Activated naive CD4-positive, alpha-beta T cell treated with anti-CD3 and anti-CD28 coated beads, Interleukin-2, amount 50 U/mL, for 24 hours (primary cell): ENCODE measurements around the gene BTNL9.
A peak's percentile ranks its signal among the peaks of the same experiment; 100 is the strongest.
"Not testable (repeated sequence)": the region's sequence is repeated elsewhere in the genome, so short reads cannot be mapped to it uniquely, and the experiment has no call there.

Source experiments
- H3K27ac Mint-ChIP-seq: one replicate; pipeline ENCODE4 v1.8.0; 2021; ENCODE audit warnings: mild to moderate bottlenecking, mixed read lengths
- H3K27me3 Mint-ChIP-seq: one replicate; pipeline ENCODE4 v1.8.0; 2021; ENCODE audit warnings: mixed read lengths
- H3K36me3 Mint-ChIP-seq: one replicate; pipeline ENCODE4 v1.8.0; 2021; ENCODE audit warnings: mixed read lengths
- H3K4me1 Mint-ChIP-seq: one replicate; pipeline ENCODE4 v1.8.0; 2021; ENCODE audit warnings: mixed read lengths
- H3K4me3 Mint-ChIP-seq: one replicate; pipeline ENCODE4 v1.8.0; 2021; ENCODE audit warnings: mild to moderate bottlenecking, mixed read lengths
- H3K9me3 Mint-ChIP-seq: one replicate; pipeline ENCODE4 v1.8.0; 2021; ENCODE audit warnings: mixed read lengths

The BTNL9 gene

GRCh38 chr5:181098762-181099601 lies 58.9 kb downstream of the BTNL9 start:
- H3K9me3 Mint-ChIP-seq = no peaks in the 10 kb centered on the region
- peaks cover 21% of the 10 kb centered on the region for H3K27me3 Mint-ChIP-seq
- peaks cover 12% of the 10 kb centered on the region for H3K4me1 Mint-ChIP-seq
- no peak overlapping the region for H3K4me3 Mint-ChIP-seq
- H3K36me3 Mint-ChIP-seq = no peaks in the 10 kb centered on the region
- no peak overlapping the region for H3K27ac Mint-ChIP-seq

GRCh38 chr5:181099602-181100086 lies 59.6 kb downstream of the BTNL9 start:
- H3K27ac Mint-ChIP-seq = no peak overlapping the region
- no peaks in the 10 kb centered on the region for H3K9me3 Mint-ChIP-seq
- H3K27me3 Mint-ChIP-seq = peaks cover 28% of the 10 kb centered on the region
- H3K4me1 Mint-ChIP-seq = peaks cover 18% of the 10 kb centered on the region
- H3K36me3 Mint-ChIP-seq = no peaks in the 10 kb centered on the region
- peak overlapping the region; percentile 49 for H3K4me3 Mint-ChIP-seq

- H3K27me3 Mint-ChIP-seq = peaks cover 28% of the 10 kb centered on the region
- no peaks in the 10 kb centered on the region for H3K9me3 Mint-ChIP-seq
- peaks cover 20% of the 10 kb centered on the region for H3K4me1 Mint-ChIP-seq
- H3K27ac Mint-ChIP-seq = no peak overlapping the region
- no peaks in the 10 kb centered on the region for H3K36me3 Mint-ChIP-seq
- H3K4me3 Mint-ChIP-seq = peak overlapping the region; percentile 51
Observed at GRCh38 chr5:181100121-181100875, 60.2 kb downstream of the BTNL9 start.

- H3K9me3 Mint-ChIP-seq, H3K36me3 Mint-ChIP-seq, H3K27ac Mint-ChIP-seq, H3K4me3 Mint-ChIP-seq: not testable (repeated sequence)
- Mint-ChIP-seq H3K27me3 (peaks cover 33% of the 10 kb centered on the region), H3K4me1 (peaks cover 24% of the 10 kb centered on the region)
Observed at GRCh38 chr5:181101030-181101641, 61.1 kb downstream of the BTNL9 start.

GRCh38 chr5:181101930-181102674 lies 62.0 kb downstream of the BTNL9 start:
- Mint-ChIP-seq H3K27me3 (peaks cover 35% of the 10 kb centered on the region), H3K4me1 (peaks cover 24% of the 10 kb centered on the region)
- not testable (repeated sequence) for H3K27ac Mint-ChIP-seq, H3K9me3 Mint-ChIP-seq, H3K4me3 Mint-ChIP-seq, H3K36me3 Mint-ChIP-seq

GRCh38 chr5:181104259-181104568 lies 64.1 kb downstream of the BTNL9 start:
- Mint-ChIP-seq H3K27me3 (peaks cover 46% of the 10 kb centered on the region), H3K4me1 (peaks cover 24% of the 10 kb centered on the region), H3K4me3 (peak overlapping the region; percentile 83)
- H3K27ac Mint-ChIP-seq, H3K36me3 Mint-ChIP-seq, H3K9me3 Mint-ChIP-seq: not testable (repeated sequence)

- not testable (repeated sequence) for H3K4me3 Mint-ChIP-seq, H3K9me3 Mint-ChIP-seq, H3K27ac Mint-ChIP-seq, H3K36me3 Mint-ChIP-seq
- Mint-ChIP-seq H3K27me3 (peaks cover 43% of the 10 kb centered on the region), H3K4me1 (peaks cover 19% of the 10 kb centered on the region)
Observed at GRCh38 chr5:181104606-181105390, 64.7 kb downstream of the BTNL9 start.

- no peak overlapping the region for H3K27ac Mint-ChIP-seq
- H3K36me3 Mint-ChIP-seq = peaks cover 2% of the 10 kb centered on the region
- H3K4me3 Mint-ChIP-seq = peak overlapping the region; percentile 4
- peaks cover 13% of the 10 kb centered on the region for H3K4me1 Mint-ChIP-seq
- H3K9me3 Mint-ChIP-seq = no peaks in the 10 kb centered on the region
- H3K27me3 Mint-ChIP-seq = peaks cover 43% of the 10 kb centered on the region
Observed at GRCh38 chr5:181105391-181106025, 65.4 kb downstream of the BTNL9 start.

GRCh38 chr5:181107699-181108098 lies 67.6 kb downstream of the BTNL9 start:
- Mint-ChIP-seq H3K27ac (no peak overlapping the region), H3K36me3 (peaks cover 2% of the 10 kb centered on the region), H3K27me3 (peaks cover 55% of the 10 kb centered on the region), H3K9me3 (no peaks in the 10 kb centered on the region), H3K4me1 (peaks cover 13% of the 10 kb centered on the region), H3K4me3 (no peak overlapping the region)

- Mint-ChIP-seq H3K27me3 (peaks cover 53% of the 10 kb centered on the region), H3K27ac (no peak overlapping the region), H3K9me3 (no peaks in the 10 kb centered on the region), H3K4me3 (no peak overlapping the region), H3K4me1 (peaks cover 13% of the 10 kb centered on the region), H3K36me3 (peaks cover 2% of the 10 kb centered on the region)
Observed at GRCh38 chr5:181108578-181109165, 68.6 kb downstream of the BTNL9 start.

GRCh38 chr5:181109489-181110013 lies 69.5 kb downstream of the BTNL9 start:
- Mint-ChIP-seq H3K27ac (no peak overlapping the region), H3K4me3 (no peak overlapping the region), H3K4me1 (peaks cover 6% of the 10 kb centered on the region), H3K27me3 (peaks cover 53% of the 10 kb centered on the region), H3K36me3 (peaks cover 2% of the 10 kb centered on the region), H3K9me3 (no peaks in the 10 kb centered on the region)

GRCh38 chr5:181111010-181111409 lies 70.9 kb downstream of the BTNL9 start:
- Mint-ChIP-seq H3K27me3 (peaks cover 56% of the 10 kb centered on the region), H3K36me3 (no peaks in the 10 kb centered on the region), H3K4me3 (no peak overlapping the region), H3K9me3 (no peaks in the 10 kb centered on the region), H3K4me1 (no peaks in the 10 kb centered on the region), H3K27ac (peak overlapping the region; percentile 62)
